ENCODE data around the gene FHOD3. TPM values are rescaled to one million over a fixed set of nuclear protein-coding genes. Genes with fewer than 3 reads are reported as not detected.

FHOD3 gene
- total RNA-seq, 1 experiment from 2014 or later: 22.7 TPM

DNA sequence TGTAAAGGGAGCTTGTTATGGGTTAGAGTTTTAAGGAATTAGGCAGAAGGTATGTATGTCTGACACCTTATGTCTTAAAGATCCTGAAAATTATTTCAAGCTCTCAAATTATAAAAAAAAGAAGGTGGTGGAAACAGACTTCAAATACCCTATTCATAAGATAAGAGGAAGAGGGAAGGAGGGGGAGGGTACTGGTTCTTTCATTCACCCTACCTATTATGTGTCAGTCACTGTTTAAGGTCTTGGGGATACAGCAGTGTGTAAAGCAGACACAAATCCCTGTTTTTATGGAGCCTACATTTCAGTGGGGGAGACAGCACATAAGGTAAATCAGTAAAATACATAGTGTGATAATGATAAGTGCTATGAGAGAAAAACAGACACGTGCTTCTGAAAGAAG is 184.4 kb downstream of the FHOD3 start:
- POLR2A ChIA-PET: no interaction called here
- in situ Hi-C loops (cut with HindIII; ENCODE audit: low pct_unique_long_range_greater_than_20kb, low sequenced_read_pairs) (no loop called here), intact Hi-C loops (cut with micrococcal nuclease; ENCODE audit: unreplicated experiment) (no loop called here)
- no peaks in the 10 kb centered on the region for H3K36me3 ChIP-seq (ENCODE audit: control insufficient read depth, insufficient read depth, low read length)
- H3K4me1 ChIP-seq (ENCODE audit: control insufficient read depth, insufficient read depth, low read length): peaks cover 14% of the 10 kb centered on the region; the same call in 1 of the 2 replicates
- BruUV-seq (replicated peaks): no TSS peak
- DNase-seq (ENCODE audit: low read depth, low spot score): no peak
- peak overlapping the region; percentile 29; the same call in 1 of the 2 replicates for H3K27ac ChIP-seq (ENCODE audit: low read length)
- no peaks in the 10 kb centered on the region for H3K9me3 ChIP-seq (ENCODE audit: control insufficient read depth, insufficient read depth, low read depth, low read length)
- H3K27me3 ChIP-seq (ENCODE audit: control insufficient read depth, insufficient read depth, low read length): no peaks in the 10 kb centered on the region
- ATAC-seq: no peak
- CTCF ChIA-PET: no interaction called here
- H3K4me3 ChIP-seq (ENCODE audit: low read depth in 2 of 2, low read length in 2 of 2): no peak overlapping the region
- TF ChIP-seq, protein P1, sequence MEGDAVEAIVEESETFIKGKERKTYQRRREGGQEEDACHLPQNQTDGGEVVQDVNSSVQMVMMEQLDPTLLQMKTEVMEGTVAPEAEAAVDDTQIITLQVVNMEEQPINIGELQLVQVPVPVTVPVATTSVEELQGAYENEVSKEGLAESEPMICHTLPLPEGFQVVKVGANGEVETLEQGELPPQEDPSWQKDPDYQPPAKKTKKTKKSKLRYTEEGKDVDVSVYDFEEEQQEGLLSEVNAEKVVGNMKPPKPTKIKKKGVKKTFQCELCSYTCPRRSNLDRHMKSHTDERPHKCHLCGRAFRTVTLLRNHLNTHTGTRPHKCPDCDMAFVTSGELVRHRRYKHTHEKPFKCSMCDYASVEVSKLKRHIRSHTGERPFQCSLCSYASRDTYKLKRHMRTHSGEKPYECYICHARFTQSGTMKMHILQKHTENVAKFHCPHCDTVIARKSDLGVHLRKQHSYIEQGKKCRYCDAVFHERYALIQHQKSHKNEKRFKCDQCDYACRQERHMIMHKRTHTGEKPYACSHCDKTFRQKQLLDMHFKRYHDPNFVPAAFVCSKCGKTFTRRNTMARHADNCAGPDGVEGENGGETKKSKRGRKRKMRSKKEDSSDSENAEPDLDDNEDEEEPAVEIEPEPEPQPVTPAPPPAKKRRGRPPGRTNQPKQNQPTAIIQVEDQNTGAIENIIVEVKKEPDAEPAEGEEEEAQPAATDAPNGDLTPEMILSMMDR (IDR thresholded peaks at IDR 0.05): no peak
- TF ChIP-seq SIN3A (IDR thresholded peaks at IDR 0.05; ENCODE audit: borderline replicate concordance, insufficient read depth, low read depth, low read length) (no peak), TCF7L2 (IDR thresholded peaks at IDR 0.05; ENCODE audit: low read depth, low read length) (no peak), POLR2AphosphoS5 (IDR thresholded peaks at IDR 0.05; ENCODE audit: low read depth, low read length) (no peak)
- TF ChIP-seq, protein P2, sequence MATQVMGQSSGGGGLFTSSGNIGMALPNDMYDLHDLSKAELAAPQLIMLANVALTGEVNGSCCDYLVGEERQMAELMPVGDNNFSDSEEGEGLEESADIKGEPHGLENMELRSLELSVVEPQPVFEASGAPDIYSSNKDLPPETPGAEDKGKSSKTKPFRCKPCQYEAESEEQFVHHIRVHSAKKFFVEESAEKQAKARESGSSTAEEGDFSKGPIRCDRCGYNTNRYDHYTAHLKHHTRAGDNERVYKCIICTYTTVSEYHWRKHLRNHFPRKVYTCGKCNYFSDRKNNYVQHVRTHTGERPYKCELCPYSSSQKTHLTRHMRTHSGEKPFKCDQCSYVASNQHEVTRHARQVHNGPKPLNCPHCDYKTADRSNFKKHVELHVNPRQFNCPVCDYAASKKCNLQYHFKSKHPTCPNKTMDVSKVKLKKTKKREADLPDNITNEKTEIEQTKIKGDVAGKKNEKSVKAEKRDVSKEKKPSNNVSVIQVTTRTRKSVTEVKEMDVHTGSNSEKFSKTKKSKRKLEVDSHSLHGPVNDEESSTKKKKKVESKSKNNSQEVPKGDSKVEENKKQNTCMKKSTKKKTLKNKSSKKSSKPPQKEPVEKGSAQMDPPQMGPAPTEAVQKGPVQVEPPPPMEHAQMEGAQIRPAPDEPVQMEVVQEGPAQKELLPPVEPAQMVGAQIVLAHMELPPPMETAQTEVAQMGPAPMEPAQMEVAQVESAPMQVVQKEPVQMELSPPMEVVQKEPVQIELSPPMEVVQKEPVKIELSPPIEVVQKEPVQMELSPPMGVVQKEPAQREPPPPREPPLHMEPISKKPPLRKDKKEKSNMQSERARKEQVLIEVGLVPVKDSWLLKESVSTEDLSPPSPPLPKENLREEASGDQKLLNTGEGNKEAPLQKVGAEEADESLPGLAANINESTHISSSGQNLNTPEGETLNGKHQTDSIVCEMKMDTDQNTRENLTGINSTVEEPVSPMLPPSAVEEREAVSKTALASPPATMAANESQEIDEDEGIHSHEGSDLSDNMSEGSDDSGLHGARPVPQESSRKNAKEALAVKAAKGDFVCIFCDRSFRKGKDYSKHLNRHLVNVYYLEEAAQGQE (IDR thresholded peaks at IDR 0.05; ENCODE audit: insufficient read depth in 1 of 2, low read depth in 2 of 2, low read length in 1 of 2): no peak

DNA sequence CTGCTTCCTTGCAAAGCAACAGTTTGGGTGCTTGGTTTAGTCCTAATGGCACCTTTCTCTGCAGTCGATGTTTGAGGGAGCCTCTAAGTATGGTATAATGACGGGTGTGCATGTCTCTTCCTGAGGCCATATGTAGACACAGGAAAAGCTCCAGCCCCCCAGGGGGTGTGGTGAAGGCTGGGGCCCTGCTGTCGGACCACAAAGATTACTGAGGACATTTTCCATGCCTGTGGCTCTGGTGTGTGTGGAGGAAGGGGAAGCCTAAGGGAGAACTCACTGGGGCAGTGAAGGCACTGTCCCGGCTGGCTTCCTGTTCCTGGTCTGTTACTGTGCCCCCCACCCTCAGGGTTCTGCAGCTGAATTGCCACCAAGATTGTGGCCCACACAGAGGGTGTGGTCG is 187.1 kb downstream of the FHOD3 start:
- no TSS peak for BruUV-seq (replicated peaks)
- no peaks in the 10 kb centered on the region for H3K27me3 ChIP-seq (ENCODE audit: control insufficient read depth, insufficient read depth, low read length)
- TF ChIP-seq, protein P2 (IDR thresholded peaks at IDR 0.05; ENCODE audit: insufficient read depth in 1 of 2, low read depth in 2 of 2, low read length in 1 of 2): no peak
- TF ChIP-seq TCF7L2 (IDR thresholded peaks at IDR 0.05; ENCODE audit: low read depth, low read length): no peak
- TF ChIP-seq, protein P1 (IDR thresholded peaks at IDR 0.05): no peak
- TF ChIP-seq SIN3A (IDR thresholded peaks at IDR 0.05; ENCODE audit: borderline replicate concordance, insufficient read depth, low read depth, low read length): no peak
- TF ChIP-seq POLR2AphosphoS5 (IDR thresholded peaks at IDR 0.05; ENCODE audit: low read depth, low read length): no peak
- in situ Hi-C loops (cut with HindIII; ENCODE audit: low pct_unique_long_range_greater_than_20kb, low sequenced_read_pairs): no loop called here
- ATAC-seq (no peak), DNase-seq (ENCODE audit: low read depth, low spot score) (no peak)
- CTCF ChIA-PET: no interaction called here
- no peak overlapping the region for H3K27ac ChIP-seq (ENCODE audit: low read length)
- peaks cover 14% of the 10 kb centered on the region; the same call in 1 of the 2 replicates for H3K4me1 ChIP-seq (ENCODE audit: control insufficient read depth, insufficient read depth, low read length)
- intact Hi-C loops (cut with micrococcal nuclease; ENCODE audit: unreplicated experiment): no loop called here
- H3K9me3 ChIP-seq (ENCODE audit: control insufficient read depth, insufficient read depth, low read depth, low read length): no peaks in the 10 kb centered on the region
- no peaks in the 10 kb centered on the region for H3K36me3 ChIP-seq (ENCODE audit: control insufficient read depth, insufficient read depth, low read length)
- H3K4me3 ChIP-seq (ENCODE audit: low read depth in 2 of 2, low read length in 2 of 2): no peak overlapping the region
- POLR2A ChIA-PET: no interaction called here

Measured in Panc1 (cell line).